ENCODE measurements around the gene TXNDC11. TPM values are rescaled to one million over a fixed set of nuclear protein-coding genes. Genes with fewer than 3 reads are reported as not detected.
A peak's percentile ranks its signal among the peaks of the same experiment; 100 is the strongest.

TXNDC11 gene
- total RNA-seq, 3 donors from 2014 or later = 38.6 to 53.7 (median 47.9) TPM

- Histone ChIP-seq H3K27me3 (no peaks in the 10 kb centered on the region), H3K4me3 (no peak overlapping the region), H3K9me3 (no peaks in the 10 kb centered on the region), H3K4me1 (peaks cover 8 to 18% of the 10 kb centered on the region in 2 donors), H3K36me3 (no peaks in the 10 kb centered on the region), H3K27ac (peak overlapping the region; percentile 42 to 53)
- no peak for DNase-seq (ENCODE audit: low spot score in 2 of 2)
- TF ChIP-seq CTCF (IDR thresholded peaks at IDR 0.05) = no peak
- TF ChIP-seq POLR2AphosphoS5 (IDR thresholded peaks at IDR 0.05) = no peak
- no peak for TF ChIP-seq POLR2A (IDR thresholded peaks at IDR 0.05)
- intact Hi-C loops (cut with DNase I; ENCODE audit: low total_unique reads) = no loop called here
Observed at GRCh38 chr16:11677451-11677951, 65.2 kb downstream of the TXNDC11 start.

- intact Hi-C loops (cut with DNase I; ENCODE audit: low total_unique reads) = no loop called here
- peak overlapping the region; percentile 42 to 68 for H3K27ac ChIP-seq
- H3K9me3 ChIP-seq = no peaks in the 10 kb centered on the region
- no peaks in the 10 kb centered on the region for H3K36me3 ChIP-seq
- H3K4me3 ChIP-seq = no peak overlapping the region
- TF ChIP-seq POLR2AphosphoS5 (IDR thresholded peaks at IDR 0.05) (no peak), CTCF (IDR thresholded peaks at IDR 0.05) (no peak), POLR2A (IDR thresholded peaks at IDR 0.05) (no peak)
- H3K4me1 ChIP-seq = peaks cover 11 to 20% of the 10 kb centered on the region in 2 donors
- DNase-seq (ENCODE audit: low spot score in 2 of 2) = no peak
- H3K27me3 ChIP-seq = no peaks in the 10 kb centered on the region
Observed at GRCh38 chr16:11676799-11677198, 65.9 kb downstream of the TXNDC11 start.

- peak overlapping the region; percentile 61 to 68 for H3K27ac ChIP-seq
- peaks cover 11 to 20% of the 10 kb centered on the region in 2 donors for H3K4me1 ChIP-seq
- no peak overlapping the region for H3K4me3 ChIP-seq
- TF ChIP-seq CTCF (IDR thresholded peaks at IDR 0.05) (no peak), POLR2A (IDR thresholded peaks at IDR 0.05) (no peak), POLR2AphosphoS5 (IDR thresholded peaks at IDR 0.05) (no peak)
- H3K36me3 ChIP-seq = no peaks in the 10 kb centered on the region
- DNase-seq (ENCODE audit: low spot score in 2 of 2) = peak in 1 of 2 donors; percentile 58
- no peaks in the 10 kb centered on the region for H3K27me3 ChIP-seq
- no peaks in the 10 kb centered on the region for H3K9me3 ChIP-seq
- intact Hi-C loops (cut with DNase I; ENCODE audit: low total_unique reads) = no loop called here
Observed at GRCh38 chr16:11675561-11676511, 66.8 kb downstream of the TXNDC11 start.

GRCh38 chr16:11674818-11675560 lies 67.7 kb downstream of the TXNDC11 start:
- H3K4me3 ChIP-seq = no peak overlapping the region
- H3K36me3 ChIP-seq = no peaks in the 10 kb centered on the region
- no peaks in the 10 kb centered on the region for H3K27me3 ChIP-seq
- H3K4me1 ChIP-seq = peaks cover 11 to 23% of the 10 kb centered on the region in 2 donors
- intact Hi-C loops (cut with DNase I; ENCODE audit: low total_unique reads) = no loop called here
- no peaks in the 10 kb centered on the region for H3K9me3 ChIP-seq
- H3K27ac ChIP-seq = peak overlapping the region; percentile 61 to 78
- no peak for TF ChIP-seq POLR2AphosphoS5 (IDR thresholded peaks at IDR 0.05)
- TF ChIP-seq CTCF (IDR thresholded peaks at IDR 0.05) = no peak
- no peak for TF ChIP-seq POLR2A (IDR thresholded peaks at IDR 0.05)
- DNase-seq (ENCODE audit: low spot score in 2 of 2) = peak in 1 of 2 donors; percentile 55

Data from breast epithelium (tissue), 4 donors.